ENCODE data around the gene TMA7.

The TMA7 gene

GRCh38 chr3:48429960-48430707 lies 9.9 kb upstream of the TMA7 start, which contains the start of gene PLXNB1:
Gene PLXNB1, minus strand, starts transcription at chr3:48430086. Its CDS starts 5,475 bp downstream, at chr3:48424611.
- no peak for TF ChIP-seq CTCF (IDR thresholded peaks at IDR 0.05; ENCODE audit: control extremely low read depth, extremely low read depth, low read depth, missing control alignments)
- ChIA-PET CTCF (interaction anchor here (0.9 to 22.2 kb wide), 5 partner anchors 10 to 236 kb away, joined by 3 to 863 read pairs (median 4); partner anchors contain the start of genes CCDC51 and TMA7), POLR2A (no interaction called here)
- no peak for DNase-seq (ENCODE audit: extremely low spot score)

- POLR2A ChIA-PET, result no interaction called here
- CTCF ChIA-PET, result interaction anchor here (0.9 to 22.2 kb wide), 5 partner anchors 9 to 236 kb away, joined by 3 to 863 read pairs (median 4); partner anchors contain the start of genes CCDC51 and TMA7
- no peak for DNase-seq (ENCODE audit: extremely low spot score)
- TF ChIP-seq CTCF (IDR thresholded peaks at IDR 0.05; ENCODE audit: control extremely low read depth, extremely low read depth, low read depth, missing control alignments), result no peak
Measured at GRCh38 chr3:48430708-48431101, 9.4 kb upstream of the TMA7 start.

- no peak for DNase-seq (ENCODE audit: extremely low spot score)
- ChIA-PET CTCF (interaction anchor here (0.9 to 22.2 kb wide), 8 partner anchors 8 to 237 kb away, joined by 3 to 863 read pairs (median 4); partner anchors contain the start of genes CCDC51 and TMA7), POLR2A (interaction anchor here (0.9 kb wide), 1 partner anchor 14 kb away, joined by 3 read pairs; no protein-coding TSS in a partner anchor)
- no peak for TF ChIP-seq CTCF (IDR thresholded peaks at IDR 0.05; ENCODE audit: control extremely low read depth, extremely low read depth, low read depth, missing control alignments)
Measured at GRCh38 chr3:48431224-48432029, 8.6 kb upstream of the TMA7 start.

- no peak for DNase-seq (ENCODE audit: extremely low spot score)
- ChIA-PET POLR2A (interaction anchor here (0.9 kb wide), 1 partner anchor 12 kb away, joined by 3 read pairs; no protein-coding TSS in a partner anchor), CTCF (interaction anchor here (1.0 to 22.2 kb wide), 15 partner anchors 12 to 910 kb away, joined by 3 to 863 read pairs (median 4); partner anchors contain the start of genes ATRIP and SLC26A6)
- peak; percentile 28 for TF ChIP-seq CTCF (IDR thresholded peaks at IDR 0.05; ENCODE audit: control extremely low read depth, extremely low read depth, low read depth, missing control alignments)
Measured at GRCh38 chr3:48432411-48433371, 7.4 kb upstream of the TMA7 start.

GRCh38 chr3:48433472-48434118 lies 6.5 kb upstream of the TMA7 start:
- CTCF ChIA-PET, result interaction anchor here (1.0 to 22.2 kb wide), 12 partner anchors 21 to 911 kb away, joined by 3 to 863 read pairs (median 4); a partner anchor contains a TSS
- POLR2A ChIA-PET, result no interaction called here
- no peak for TF ChIP-seq CTCF (IDR thresholded peaks at IDR 0.05; ENCODE audit: control extremely low read depth, extremely low read depth, low read depth, missing control alignments)
- no peak for DNase-seq (ENCODE audit: extremely low spot score)

Data from GM10248 (cell line).